Measurements from ENCODE around the gene USP48. TPM values are rescaled to one million over a fixed set of nuclear protein-coding genes. Genes with fewer than 3 reads are reported as not detected.

Gene USP48
- total RNA-seq, 1 experiment from 2014 or later: 49.1 TPM

GRCh38 chr1:21756393-21757089 lies 26.4 kb downstream of the USP48 start:
- no peaks in the 10 kb centered on the region; the same call in 1 of the 2 replicates for H3K36me3 ChIP-seq (ENCODE audit: control insufficient read depth, insufficient read depth, low read length)
- no peaks in the 10 kb centered on the region for H3K9me3 ChIP-seq
- TF ChIP-seq, protein P1, sequence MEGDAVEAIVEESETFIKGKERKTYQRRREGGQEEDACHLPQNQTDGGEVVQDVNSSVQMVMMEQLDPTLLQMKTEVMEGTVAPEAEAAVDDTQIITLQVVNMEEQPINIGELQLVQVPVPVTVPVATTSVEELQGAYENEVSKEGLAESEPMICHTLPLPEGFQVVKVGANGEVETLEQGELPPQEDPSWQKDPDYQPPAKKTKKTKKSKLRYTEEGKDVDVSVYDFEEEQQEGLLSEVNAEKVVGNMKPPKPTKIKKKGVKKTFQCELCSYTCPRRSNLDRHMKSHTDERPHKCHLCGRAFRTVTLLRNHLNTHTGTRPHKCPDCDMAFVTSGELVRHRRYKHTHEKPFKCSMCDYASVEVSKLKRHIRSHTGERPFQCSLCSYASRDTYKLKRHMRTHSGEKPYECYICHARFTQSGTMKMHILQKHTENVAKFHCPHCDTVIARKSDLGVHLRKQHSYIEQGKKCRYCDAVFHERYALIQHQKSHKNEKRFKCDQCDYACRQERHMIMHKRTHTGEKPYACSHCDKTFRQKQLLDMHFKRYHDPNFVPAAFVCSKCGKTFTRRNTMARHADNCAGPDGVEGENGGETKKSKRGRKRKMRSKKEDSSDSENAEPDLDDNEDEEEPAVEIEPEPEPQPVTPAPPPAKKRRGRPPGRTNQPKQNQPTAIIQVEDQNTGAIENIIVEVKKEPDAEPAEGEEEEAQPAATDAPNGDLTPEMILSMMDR (IDR thresholded peaks at IDR 0.05; ENCODE audit: insufficient read depth in 1 of 2, low read depth in 1 of 2, low read length in 1 of 2, severe bottlenecking in 1 of 2, unreplicated experiment in 1 of 2): no peak
- DNase-seq: no peak
- CTCF ChIA-PET: interaction anchor here (0.6 kb wide), 1 partner anchor 756 kb away, joined by 5 read pairs; no protein-coding TSS in a partner anchor
- H3K36me3 Mint-ChIP-seq (ENCODE audit: insufficient read depth, unreplicated experiment): peaks cover 24% of the 10 kb centered on the region
- H3K9me3 Mint-ChIP-seq (ENCODE audit: unreplicated experiment): no peaks in the 10 kb centered on the region
- no peak overlapping the region for H3K4me3 Mint-ChIP-seq (ENCODE audit: unreplicated experiment)
- H3K4me1 ChIP-seq: no peaks in the 10 kb centered on the region
- POLR2A ChIA-PET: no interaction called here
- H3K4me1 Mint-ChIP-seq (ENCODE audit: low read depth, unreplicated experiment): no peaks in the 10 kb centered on the region
- no peak overlapping the region for H3K27ac Mint-ChIP-seq (ENCODE audit: unreplicated experiment)
- intact Hi-C loops (cut with micrococcal nuclease; ENCODE audit: unreplicated experiment): no loop called here
- no peaks in the 10 kb centered on the region for H3K27me3 Mint-ChIP-seq (ENCODE audit: insufficient read depth, unreplicated experiment)
- H3K4me3 ChIP-seq (ENCODE audit: low read depth, low read length): no peak overlapping the region
- H3K27me3 ChIP-seq (replicated peaks; ENCODE audit: control insufficient read depth, insufficient read depth, low read length): no peaks in the 10 kb centered on the region
- no TSS peak for BruUV-seq (replicated peaks)

- Mint-ChIP-seq H3K27ac (ENCODE audit: unreplicated experiment) (no peak overlapping the region), H3K36me3 (ENCODE audit: insufficient read depth, unreplicated experiment) (peaks cover 25% of the 10 kb centered on the region), H3K27me3 (ENCODE audit: insufficient read depth, unreplicated experiment) (no peaks in the 10 kb centered on the region), H3K9me3 (ENCODE audit: unreplicated experiment) (no peaks in the 10 kb centered on the region), H3K4me3 (ENCODE audit: unreplicated experiment) (no peak overlapping the region), H3K4me1 (ENCODE audit: low read depth, unreplicated experiment) (no peaks in the 10 kb centered on the region)
- Histone ChIP-seq H3K9me3 (no peaks in the 10 kb centered on the region), H3K27me3 (replicated peaks; ENCODE audit: control insufficient read depth, insufficient read depth, low read length) (no peaks in the 10 kb centered on the region), H3K4me1 (no peaks in the 10 kb centered on the region), H3K36me3 (ENCODE audit: control insufficient read depth, insufficient read depth, low read length) (no peaks in the 10 kb centered on the region; the same call in 1 of the 2 replicates), H3K4me3 (ENCODE audit: low read depth, low read length) (no peak overlapping the region)
- ChIA-PET POLR2A (no interaction called here), CTCF (no interaction called here)
- BruUV-seq (replicated peaks): no TSS peak
- TF ChIP-seq, protein P1 (IDR thresholded peaks at IDR 0.05; ENCODE audit: insufficient read depth in 1 of 2, low read depth in 1 of 2, low read length in 1 of 2, severe bottlenecking in 1 of 2, unreplicated experiment in 1 of 2): no peak
- DNase-seq: no peak
- intact Hi-C loops (cut with micrococcal nuclease; ENCODE audit: unreplicated experiment): no loop called here
Observed at GRCh38 chr1:21755067-21755466, 27.9 kb downstream of the USP48 start.

DNA sequence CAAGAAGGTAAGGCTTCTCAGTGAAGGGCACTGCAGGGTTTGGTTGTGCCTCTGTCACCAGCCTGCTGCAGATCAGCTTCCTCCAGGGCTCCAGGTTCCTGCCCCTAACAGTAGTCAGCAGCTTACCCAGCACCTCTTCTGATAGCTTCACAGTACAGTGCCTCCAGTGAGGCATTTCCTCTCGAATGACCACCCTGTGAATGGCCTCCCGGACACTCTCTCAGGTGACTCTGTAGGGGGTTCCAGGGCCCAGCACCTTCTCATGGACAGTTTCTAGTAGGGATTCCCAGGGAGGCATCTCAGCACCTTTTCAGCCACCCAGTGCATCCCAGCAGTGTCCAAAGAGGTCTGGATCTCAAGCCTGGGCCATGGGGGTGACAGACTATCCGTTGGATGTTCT lies 28.4 kb downstream of the USP48 start:
- Histone ChIP-seq H3K27me3 (replicated peaks; ENCODE audit: control insufficient read depth, insufficient read depth, low read length) (no peaks in the 10 kb centered on the region), H3K9me3 (no peaks in the 10 kb centered on the region), H3K36me3 (ENCODE audit: control insufficient read depth, insufficient read depth, low read length) (no peaks in the 10 kb centered on the region; the same call in 1 of the 2 replicates), H3K4me1 (no peaks in the 10 kb centered on the region), H3K4me3 (ENCODE audit: low read depth, low read length) (no peak overlapping the region)
- intact Hi-C loops (cut with micrococcal nuclease; ENCODE audit: unreplicated experiment): no loop called here
- TF ChIP-seq, protein P1 (IDR thresholded peaks at IDR 0.05; ENCODE audit: insufficient read depth in 1 of 2, low read depth in 1 of 2, low read length in 1 of 2, severe bottlenecking in 1 of 2, unreplicated experiment in 1 of 2): no peak
- POLR2A ChIA-PET: no interaction called here
- Mint-ChIP-seq H3K36me3 (ENCODE audit: insufficient read depth, unreplicated experiment) (peaks cover 25% of the 10 kb centered on the region), H3K27me3 (ENCODE audit: insufficient read depth, unreplicated experiment) (no peaks in the 10 kb centered on the region), H3K4me3 (ENCODE audit: unreplicated experiment) (no peak overlapping the region), H3K27ac (ENCODE audit: unreplicated experiment) (no peak overlapping the region), H3K4me1 (ENCODE audit: low read depth, unreplicated experiment) (no peaks in the 10 kb centered on the region), H3K9me3 (ENCODE audit: unreplicated experiment) (no peaks in the 10 kb centered on the region)
- BruUV-seq (replicated peaks): no TSS peak
- DNase-seq: no peak
- CTCF ChIA-PET: no interaction called here

Measured in Caco-2 (cell line).